A673 (cell line): ENCODE measurements around the gene EPHB2.

Source experiments
- EZH2 ChIP-seq: fragments of 200-600 bp; sonication (generic); IDR thresholded peaks from 2 replicates; pipeline ENCODE4 v1.6.1; 2017; ENCODE audit warnings: borderline replicate concordance, low read depth, mild to moderate bottlenecking, mixed read lengths, antibody characterized with exemption, low read length; ENCODE audit not compliant: poor library complexity, severe bottlenecking
- TF ChIP-seq, protein P1 (sequence below): fragments of 300-800, 200-600 bp; sonication (generic); conservative IDR thresholded peaks from 2 replicates; pipeline ENCODE4 v1.5.1; 2017; ENCODE audit warnings: low read depth, mild to moderate bottlenecking, antibody characterized with exemption, low read length, moderate library complexity, mixed read lengths

DNA sequence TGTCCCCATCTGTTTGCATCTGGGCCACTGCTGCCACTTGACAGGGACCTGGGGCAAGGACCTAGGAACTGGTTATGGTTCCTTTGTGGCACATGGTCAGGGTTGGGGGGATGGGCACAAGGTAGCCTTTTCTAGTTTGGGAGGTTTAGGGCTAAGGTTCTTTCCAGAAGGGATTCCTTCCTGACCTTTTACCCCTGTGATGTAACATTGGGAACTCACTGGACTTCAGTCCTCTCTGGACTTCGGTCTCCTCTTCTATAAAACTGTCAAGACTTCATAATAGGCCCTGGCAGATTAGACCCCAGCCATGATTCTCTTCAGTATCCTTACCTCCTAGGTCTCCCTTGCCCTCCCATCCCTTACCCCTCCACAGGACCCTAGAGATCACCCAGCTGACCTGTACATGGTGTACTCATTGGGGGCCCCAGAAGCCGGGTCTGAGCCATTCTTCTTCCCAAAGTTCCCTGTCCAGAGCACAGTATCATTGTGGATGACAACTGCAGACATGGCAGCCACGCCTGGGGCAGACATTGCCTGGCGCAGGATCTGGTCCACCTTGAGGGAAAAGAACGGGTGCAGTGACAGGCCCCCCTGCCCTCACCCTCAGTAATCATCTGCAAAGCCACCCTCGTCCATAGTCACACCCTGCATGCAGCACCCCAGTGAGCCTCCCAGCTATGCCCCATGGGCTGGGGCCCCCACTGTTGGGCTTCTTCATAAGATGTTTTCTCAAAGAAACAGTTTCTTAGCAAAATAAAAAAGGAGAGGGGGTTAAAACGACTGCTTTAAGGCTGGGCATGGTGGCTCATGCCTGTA, 249.1 kb downstream of the EPHB2 start:
- TF ChIP-seq, protein P1, sequence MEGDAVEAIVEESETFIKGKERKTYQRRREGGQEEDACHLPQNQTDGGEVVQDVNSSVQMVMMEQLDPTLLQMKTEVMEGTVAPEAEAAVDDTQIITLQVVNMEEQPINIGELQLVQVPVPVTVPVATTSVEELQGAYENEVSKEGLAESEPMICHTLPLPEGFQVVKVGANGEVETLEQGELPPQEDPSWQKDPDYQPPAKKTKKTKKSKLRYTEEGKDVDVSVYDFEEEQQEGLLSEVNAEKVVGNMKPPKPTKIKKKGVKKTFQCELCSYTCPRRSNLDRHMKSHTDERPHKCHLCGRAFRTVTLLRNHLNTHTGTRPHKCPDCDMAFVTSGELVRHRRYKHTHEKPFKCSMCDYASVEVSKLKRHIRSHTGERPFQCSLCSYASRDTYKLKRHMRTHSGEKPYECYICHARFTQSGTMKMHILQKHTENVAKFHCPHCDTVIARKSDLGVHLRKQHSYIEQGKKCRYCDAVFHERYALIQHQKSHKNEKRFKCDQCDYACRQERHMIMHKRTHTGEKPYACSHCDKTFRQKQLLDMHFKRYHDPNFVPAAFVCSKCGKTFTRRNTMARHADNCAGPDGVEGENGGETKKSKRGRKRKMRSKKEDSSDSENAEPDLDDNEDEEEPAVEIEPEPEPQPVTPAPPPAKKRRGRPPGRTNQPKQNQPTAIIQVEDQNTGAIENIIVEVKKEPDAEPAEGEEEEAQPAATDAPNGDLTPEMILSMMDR = no peak
- TF ChIP-seq EZH2 = no peak
